Measurements from ENCODE around the gene KLK13. TPM values are rescaled to one million over a fixed set of nuclear protein-coding genes. Genes with fewer than 3 reads are reported as not detected.

Gene KLK13
- total and polyA plus RNA-seq, 12 donors: 0.11 to 0.47 TPM; not detected in 10

DNA sequence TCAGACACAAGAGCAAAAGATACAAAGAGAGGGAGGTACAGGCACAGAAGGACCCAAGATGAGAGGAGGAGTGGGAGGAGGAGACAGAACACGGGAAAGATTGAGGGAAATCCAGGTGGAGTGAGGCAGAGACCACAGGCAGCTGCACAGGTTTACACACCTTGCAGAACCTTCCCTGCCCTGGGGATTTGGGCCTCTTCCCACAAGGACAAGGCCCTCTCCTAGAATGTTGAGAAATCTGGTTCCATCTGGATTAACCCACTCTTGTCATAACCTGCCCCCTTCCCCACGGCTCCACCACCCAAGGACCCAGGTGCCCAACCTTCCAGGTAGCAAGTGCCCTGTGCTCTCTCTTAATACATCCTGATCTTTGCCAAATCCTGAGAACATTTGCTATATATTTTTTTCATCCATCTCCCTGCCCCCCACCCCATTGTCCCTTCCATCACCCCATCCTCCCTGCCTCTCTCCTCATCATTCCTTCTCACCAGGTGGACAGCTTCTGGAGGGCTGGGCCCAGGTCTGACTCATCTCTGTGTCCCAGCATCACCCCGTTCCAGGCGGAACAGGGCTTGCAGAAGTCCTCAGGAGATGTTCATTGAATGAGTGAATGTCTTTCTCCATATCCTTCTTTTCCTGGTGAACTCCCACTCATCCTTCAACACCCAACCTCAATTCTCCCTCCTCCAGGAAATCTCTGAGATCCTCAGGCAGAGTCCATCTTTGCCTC, 54.7 kb downstream of the KLK13 start:
- Histone ChIP-seq H3K27me3 (peaks cover 14% of the 10 kb centered on the region), H3K4me3 (no peak overlapping the region), H3K36me3 (replicated peaks in 1 of 2) (no peaks in the 10 kb centered on the region), H3K4me1 (replicated peaks in 1 of 2) (no peaks in the 10 kb centered on the region), H3K9me3 (replicated peaks in 1 of 3) (no peaks in the 10 kb centered on the region), H3K27ac (no peak overlapping the region)
- no peak for TF ChIP-seq POLR2A (IDR thresholded peaks at IDR 0.05)
- TF ChIP-seq, protein P1, sequence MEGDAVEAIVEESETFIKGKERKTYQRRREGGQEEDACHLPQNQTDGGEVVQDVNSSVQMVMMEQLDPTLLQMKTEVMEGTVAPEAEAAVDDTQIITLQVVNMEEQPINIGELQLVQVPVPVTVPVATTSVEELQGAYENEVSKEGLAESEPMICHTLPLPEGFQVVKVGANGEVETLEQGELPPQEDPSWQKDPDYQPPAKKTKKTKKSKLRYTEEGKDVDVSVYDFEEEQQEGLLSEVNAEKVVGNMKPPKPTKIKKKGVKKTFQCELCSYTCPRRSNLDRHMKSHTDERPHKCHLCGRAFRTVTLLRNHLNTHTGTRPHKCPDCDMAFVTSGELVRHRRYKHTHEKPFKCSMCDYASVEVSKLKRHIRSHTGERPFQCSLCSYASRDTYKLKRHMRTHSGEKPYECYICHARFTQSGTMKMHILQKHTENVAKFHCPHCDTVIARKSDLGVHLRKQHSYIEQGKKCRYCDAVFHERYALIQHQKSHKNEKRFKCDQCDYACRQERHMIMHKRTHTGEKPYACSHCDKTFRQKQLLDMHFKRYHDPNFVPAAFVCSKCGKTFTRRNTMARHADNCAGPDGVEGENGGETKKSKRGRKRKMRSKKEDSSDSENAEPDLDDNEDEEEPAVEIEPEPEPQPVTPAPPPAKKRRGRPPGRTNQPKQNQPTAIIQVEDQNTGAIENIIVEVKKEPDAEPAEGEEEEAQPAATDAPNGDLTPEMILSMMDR (IDR thresholded peaks at IDR 0.05): no peak
- intact Hi-C loops (cut with DNase I): loop anchor here in 1 of 2 donors (10.0 kb wide), 1 partner anchor 85 kb away; no protein-coding TSS in a partner anchor
- 61 to 73% (median 65%) methylated on average over 4 of the region's 4 CpGs for WGBS, 4 donors
- DNase-seq: no peak

DNA sequence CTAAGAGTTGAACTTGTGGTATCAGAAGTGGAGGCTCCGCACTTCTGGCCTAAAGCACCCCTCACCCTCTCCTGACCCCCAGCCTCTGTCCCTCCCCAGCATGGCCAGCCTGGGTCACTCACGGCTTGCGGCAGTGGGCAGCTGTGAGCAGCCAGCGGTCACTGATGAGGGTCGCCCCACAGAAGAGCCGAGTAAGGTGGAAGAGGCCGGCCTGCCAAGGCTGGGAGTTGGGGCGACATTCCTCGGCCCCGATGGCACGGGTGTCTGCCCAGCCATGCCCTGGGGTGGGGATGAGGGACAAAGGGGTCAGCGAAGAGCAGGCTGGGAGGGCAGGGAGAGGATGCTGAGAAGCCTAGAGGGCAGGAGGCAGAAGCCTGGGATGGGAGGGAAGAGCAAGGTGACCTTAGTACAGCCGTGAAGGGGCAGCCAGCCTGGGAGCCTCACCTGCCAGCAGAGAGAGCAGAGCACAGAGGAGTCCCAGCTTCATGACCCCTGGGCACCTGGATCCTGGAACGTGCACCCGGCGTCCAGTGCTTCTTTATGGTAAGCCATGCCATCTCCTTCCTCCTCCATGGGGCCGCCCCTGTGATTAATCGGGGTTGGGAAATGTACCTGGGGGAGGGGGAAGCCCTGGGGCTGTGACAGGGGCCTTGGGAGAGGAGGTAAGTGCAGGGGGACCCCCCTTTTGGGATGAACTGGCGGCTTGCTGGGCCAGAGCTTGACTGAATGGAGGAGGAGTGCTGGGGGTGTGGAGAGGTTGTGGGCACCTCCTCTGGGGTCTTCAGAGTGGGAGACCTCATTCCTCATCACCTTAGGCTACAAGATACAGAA, 55.6 kb downstream of the KLK13 start:
- H3K4me3 ChIP-seq: no peak overlapping the region
- no peak overlapping the region for H3K27ac ChIP-seq
- DNase-seq: no peak
- no peaks in the 10 kb centered on the region for H3K4me1 ChIP-seq (replicated peaks in 1 of 2)
- no peaks in the 10 kb centered on the region for H3K9me3 ChIP-seq (replicated peaks in 1 of 3)
- no peaks in the 10 kb centered on the region for H3K36me3 ChIP-seq (replicated peaks in 1 of 2)
- intact Hi-C loops (cut with DNase I): no loop called here
- 61 to 72% (median 67%) methylated on average over 7 to 19 of the region's 19 CpGs for WGBS, 4 donors
- H3K27me3 ChIP-seq: peaks cover 10% of the 10 kb centered on the region
- no peak for TF ChIP-seq POLR2A (IDR thresholded peaks at IDR 0.05)
- TF ChIP-seq, protein P1 (IDR thresholded peaks at IDR 0.05): no peak

DNA sequence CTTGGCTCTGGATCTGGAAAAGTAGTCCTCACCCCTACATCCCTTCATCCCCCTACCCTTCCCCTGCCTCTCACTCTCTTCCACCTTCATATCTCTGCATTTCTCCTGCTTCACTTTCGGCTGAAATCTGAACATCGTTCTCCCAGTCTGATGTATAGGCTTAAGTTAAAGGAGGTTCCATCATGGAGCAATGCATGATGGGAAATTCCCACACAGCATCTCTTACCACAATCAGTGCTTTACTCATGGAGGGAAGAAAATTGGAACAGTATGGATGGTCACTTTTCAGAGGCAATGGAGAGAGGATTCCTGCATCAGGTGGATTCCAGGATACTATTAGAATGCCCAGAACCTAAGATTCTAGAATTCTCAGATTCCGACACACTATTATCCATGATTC, 57.4 kb downstream of the KLK13 start:
- H3K4me1 ChIP-seq (replicated peaks in 1 of 2): no peaks in the 10 kb centered on the region
- no peak overlapping the region for H3K27ac ChIP-seq
- H3K4me3 ChIP-seq: no peak overlapping the region
- intact Hi-C loops (cut with DNase I): no loop called here
- no peaks in the 10 kb centered on the region for H3K9me3 ChIP-seq (replicated peaks in 1 of 3)
- TF ChIP-seq, protein P1 (IDR thresholded peaks at IDR 0.05): no peak
- no peak for TF ChIP-seq POLR2A (IDR thresholded peaks at IDR 0.05)
- H3K27me3 ChIP-seq: peaks cover 14% of the 10 kb centered on the region
- H3K36me3 ChIP-seq (replicated peaks in 1 of 2): no peaks in the 10 kb centered on the region
- WGBS, 4 donors: 72 to 83% (median 75%) methylated on average over 3 of the region's 3 CpGs
- no peak for DNase-seq

DNA sequence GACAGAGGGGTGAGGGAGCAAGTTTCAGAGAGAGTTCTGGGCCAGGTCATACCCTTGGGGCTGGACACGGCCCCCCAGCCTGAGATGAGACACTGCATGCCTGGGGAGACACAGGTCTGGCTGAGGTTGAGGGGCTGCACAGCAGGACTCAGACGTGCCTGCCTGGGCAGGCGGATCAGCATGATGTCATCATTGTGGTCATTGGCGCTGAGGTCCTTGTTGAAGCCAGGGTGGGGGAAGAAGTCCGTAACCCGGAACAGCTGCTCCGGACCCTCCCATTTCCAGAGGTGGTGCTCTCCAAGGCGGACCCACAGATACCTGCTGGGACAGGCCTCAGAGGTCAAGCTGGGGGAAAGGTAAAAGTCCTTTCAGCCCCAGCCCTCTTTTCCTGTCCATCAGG, 58.5 kb downstream of the KLK13 start:
- no peak overlapping the region for H3K4me3 ChIP-seq
- no peaks in the 10 kb centered on the region for H3K9me3 ChIP-seq (replicated peaks in 1 of 3)
- no peaks in the 10 kb centered on the region for H3K4me1 ChIP-seq (replicated peaks in 1 of 2)
- H3K36me3 ChIP-seq (replicated peaks in 1 of 2): no peaks in the 10 kb centered on the region
- 19 to 48% (median 41%) methylated on average over 3 to 8 of the region's 8 CpGs for WGBS, 4 donors
- no peak for TF ChIP-seq POLR2A (IDR thresholded peaks at IDR 0.05)
- TF ChIP-seq, protein P1 (IDR thresholded peaks at IDR 0.05): no peak
- intact Hi-C loops (cut with DNase I): no loop called here
- DNase-seq: no peak
- H3K27ac ChIP-seq: no peak overlapping the region
- peaks cover 12% of the 10 kb centered on the region for H3K27me3 ChIP-seq
